GM21526 (cell line): ENCODE measurements around the gene GGTA1.
"Not testable (repeated sequence)": the region's sequence is repeated elsewhere in the genome, so short reads cannot be mapped to it uniquely, and the experiment has no call there.

Experiments
- ATAC-seq: cut with Tn5 transposase; IDR thresholded peaks from one replicate; pipeline ENCODE4 v1.9.1; 2021; ENCODE audit warnings: moderate library complexity; ENCODE audit not compliant: unreplicated experiment, low FRiP score

Gene GGTA1

GRCh38 chr9:121499427-121500164 lies at the start of gene GGTA1:
Gene GGTA1 (minus strand): TSS chr9:121499844. CDS start chr9:121467922, 31,922 bp downstream.
- ATAC-seq, result no peak

GRCh38 chr9:121548666-121549065 lies 49.0 kb upstream of the GGTA1 start:
- ATAC-seq, result no peak

GRCh38 chr9:121545875-121546423 lies 46.3 kb upstream of the GGTA1 start:
- ATAC-seq, result peak; percentile 88

GRCh38 chr9:121545150-121545874 lies 45.7 kb upstream of the GGTA1 start:
- ATAC-seq, result no peak

- no peak for ATAC-seq
Measured at GRCh38 chr9:121542025-121542424, 42.4 kb upstream of the GGTA1 start.

GRCh38 chr9:121541256-121541655 lies 41.6 kb upstream of the GGTA1 start:
- ATAC-seq, result no peak

- ATAC-seq, result no peak
Measured at GRCh38 chr9:121538221-121538620, 38.6 kb upstream of the GGTA1 start.

- ATAC-seq, result no peak
Measured at GRCh38 chr9:121537283-121537682, 37.6 kb upstream of the GGTA1 start.

- ATAC-seq, result no peak
Measured at GRCh38 chr9:121532881-121533280, 33.2 kb upstream of the GGTA1 start.

- ATAC-seq, result no peak
Measured at GRCh38 chr9:121529237-121529987, 29.8 kb upstream of the GGTA1 start.

GRCh38 chr9:121528642-121529041 lies 29.0 kb upstream of the GGTA1 start:
- no peak for ATAC-seq

GRCh38 chr9:121527371-121527770 lies 27.7 kb upstream of the GGTA1 start:
- ATAC-seq, result no peak

GRCh38 chr9:121519688-121520087 lies 20.0 kb upstream of the GGTA1 start:
- ATAC-seq, result not testable (repeated sequence)

- ATAC-seq, result no peak
Measured at GRCh38 chr9:121518634-121519033, 19.0 kb upstream of the GGTA1 start.

- ATAC-seq, result not testable (repeated sequence)
Measured at GRCh38 chr9:121513166-121513565, 13.5 kb upstream of the GGTA1 start.

GRCh38 chr9:121510766-121511550 lies 11.3 kb upstream of the GGTA1 start:
- ATAC-seq, result no peak

- no peak for ATAC-seq
Measured at GRCh38 chr9:121509180-121509579, 9.5 kb upstream of the GGTA1 start.

- no peak for ATAC-seq
Measured at GRCh38 chr9:121508415-121508814, 8.8 kb upstream of the GGTA1 start.

GRCh38 chr9:121505903-121506735 lies 6.5 kb upstream of the GGTA1 start:
- ATAC-seq, result no peak
